SK-N-SH treated with all-trans-retinoic acid at 6 μM for 48 hours (cell line): Measurements from ENCODE around the gene DYNC1LI2.

ENCODE experiments used
- ATAC-seq: fragments of 200-7000 bp; cut with Tn5 transposase; 3 replicates; pipeline ENCODE4 v1.9.1; 2020; ENCODE audit warnings: mild to moderate bottlenecking, moderate library complexity
- ARNTL ChIP-seq: fragments of 450-650 bp; formaldehyde crosslinking; IDR thresholded peaks from 2 replicates; pipeline ENCODE4 v1.5.0; 2020; ENCODE audit warnings: low read depth, mild to moderate bottlenecking, moderate library complexity, borderline replicate concordance
- BACH2 ChIP-seq: fragments of 250-450 bp; sonication (Bioruptor Pico); IDR thresholded peaks from 2 replicates; pipeline ENCODE4 v1.9.0; 2021; ENCODE audit warnings: mild to moderate bottlenecking, borderline replicate concordance
- CREB5 ChIP-seq: fragments of 250-450 bp; sonication (Bioruptor Pico); IDR thresholded peaks from 2 replicates; pipeline ENCODE4 v1.5.1; 2020; ENCODE audit warnings: low read depth, mild to moderate bottlenecking, moderate library complexity
- CSDC2 ChIP-seq: fragments of 250-450 bp; sonication (Bioruptor Pico); IDR thresholded peaks from 2 replicates; pipeline ENCODE4 v1.5.0; 2020; ENCODE audit warnings: mild to moderate bottlenecking, moderate library complexity
- CSRNP3 ChIP-seq: fragments of 250-450 bp; sonication (Bioruptor Pico); IDR thresholded peaks from 2 replicates; pipeline ENCODE4 v1.5.1; 2021; ENCODE audit warnings: mild to moderate bottlenecking, moderate library complexity
- GLIS3 ChIP-seq: fragments of 250-450 bp; sonication (Bioruptor Pico); IDR thresholded peaks from 2 replicates; pipeline ENCODE4 v1.5.0; 2020; ENCODE audit warnings: mild to moderate bottlenecking, moderate library complexity
- ISL1 ChIP-seq: fragments of 250-450 bp; sonication (Bioruptor Pico); IDR thresholded peaks from 2 replicates; pipeline ENCODE4 v2.1.2; 2022; ENCODE audit warnings: mild to moderate bottlenecking, moderate library complexity
- OSR1 ChIP-seq: fragments of 250-450 bp; sonication (Bioruptor Pico); IDR thresholded peaks from 2 replicates; pipeline ENCODE4 v1.8.0; 2022; ENCODE audit warnings: moderate library complexity, mild to moderate bottlenecking, inconsistent platforms
- PATZ1 ChIP-seq: fragments of 250-450 bp; sonication (Bioruptor Pico); IDR thresholded peaks from 2 replicates; pipeline ENCODE4 v1.8.0; 2020; ENCODE audit warnings: mild to moderate bottlenecking, moderate library complexity, borderline replicate concordance
- POU6F1 ChIP-seq: fragments of 250-450 bp; sonication (Bioruptor Pico); IDR thresholded peaks from 2 replicates; pipeline ENCODE4 v1.8.0; 2021; ENCODE audit warnings: low read depth, mild to moderate bottlenecking, moderate library complexity, borderline replicate concordance
- PPARA ChIP-seq: fragments of 250-450 bp; sonication (Bioruptor Pico); IDR thresholded peaks from 2 replicates; pipeline ENCODE4 v1.5.0; 2020; ENCODE audit warnings: mild to moderate bottlenecking, borderline replicate concordance
- RARB ChIP-seq: fragments of 250-450 bp; sonication (Bioruptor Pico); IDR thresholded peaks from 2 replicates; pipeline ENCODE4 v1.8.0; 2021; ENCODE audit warnings: mild to moderate bottlenecking, moderate library complexity
- SNAI2 ChIP-seq: fragments of 250-450 bp; sonication (Bioruptor Pico); IDR thresholded peaks from 2 replicates; pipeline ENCODE4 v1.5.0; 2020; ENCODE audit warnings: mild to moderate bottlenecking, moderate library complexity
- TCF4 ChIP-seq: fragments of 250-450 bp; sonication (Bioruptor Pico); IDR thresholded peaks from 2 replicates; pipeline ENCODE4 v1.8.0; 2021; ENCODE audit warnings: mild to moderate bottlenecking, moderate library complexity, borderline replicate concordance
- TSHZ2 ChIP-seq: fragments of 250-450 bp; sonication (Bioruptor Pico); IDR thresholded peaks from 2 replicates; pipeline ENCODE4 v1.5.0; 2020; ENCODE audit warnings: mild to moderate bottlenecking, moderate library complexity
- ZC3H10 ChIP-seq: fragments of 250-450 bp; sonication (Bioruptor Pico); IDR thresholded peaks from 2 replicates; pipeline ENCODE4 v1.5.1; 2021; ENCODE audit warnings: mild to moderate bottlenecking, moderate library complexity
- ZFP3 ChIP-seq: fragments of 250-450 bp; sonication (Bioruptor Pico); IDR thresholded peaks from 2 replicates; pipeline ENCODE4 v1.5.0; 2020; ENCODE audit warnings: mild to moderate bottlenecking, moderate library complexity
- ZFP30 ChIP-seq: fragments of 450-650 bp; formaldehyde crosslinking; IDR thresholded peaks from 2 replicates; pipeline ENCODE4 v1.5.0; 2022; ENCODE audit warnings: mild to moderate bottlenecking, moderate library complexity
- ZNF565 ChIP-seq: fragments of 450-650 bp; formaldehyde crosslinking; conservative IDR thresholded peaks from 2 replicates; pipeline ENCODE4 v1.5.0; 2020; ENCODE audit warnings: low read depth, mild to moderate bottlenecking, moderate library complexity
- ZNF70 ChIP-seq: fragments of 450-650 bp; formaldehyde crosslinking; IDR thresholded peaks from 2 replicates; pipeline ENCODE4 v1.5.0; 2020; ENCODE audit warnings: mild to moderate bottlenecking, moderate library complexity
- ZNF8 ChIP-seq: fragments of 450-650 bp; formaldehyde crosslinking; IDR thresholded peaks from 2 replicates; pipeline ENCODE4 v1.5.0; 2020; ENCODE audit warnings: mild to moderate bottlenecking, moderate library complexity

DYNC1LI2 gene

GRCh38 chr16:66751053-66751302 is 431 bp downstream of the DYNC1LI2 start:
- peak; percentile 58 for ATAC-seq
- TF ChIP-seq CREB5 (no peak), TCF4 (CRISPR knock-in tag) (no peak), BACH2 (CRISPR knock-in tag) (no peak), PPARA (CRISPR knock-in tag) (no peak), ISL1 (CRISPR knock-in tag) (no peak), TSHZ2 (no peak), GLIS3 (CRISPR knock-in tag) (no peak), ZNF70 (CRISPR knock-in tag) (no peak), CSDC2 (CRISPR knock-in tag) (no peak), ZNF565 (CRISPR knock-in tag) (no peak), ZFP30 (CRISPR knock-in tag) (no peak), POU6F1 (CRISPR knock-in tag) (no peak), CSRNP3 (CRISPR knock-in tag) (no peak), ARNTL (CRISPR knock-in tag) (no peak), ZC3H10 (CRISPR knock-in tag) (no peak), SNAI2 (CRISPR knock-in tag) (no peak), ZNF8 (CRISPR knock-in tag) (no peak), RARB (CRISPR knock-in tag) (no peak)

- ATAC-seq: peak; percentile 43
- TF ChIP-seq SNAI2 (CRISPR knock-in tag) (no peak), ZNF70 (CRISPR knock-in tag) (no peak), ZFP3 (no peak), PPARA (CRISPR knock-in tag) (no peak), CSDC2 (CRISPR knock-in tag) (no peak), ARNTL (CRISPR knock-in tag) (no peak), PATZ1 (no peak), ZC3H10 (CRISPR knock-in tag) (no peak), ZNF565 (CRISPR knock-in tag) (no peak), BACH2 (CRISPR knock-in tag) (no peak), OSR1 (no peak), ZFP30 (CRISPR knock-in tag) (no peak), RARB (CRISPR knock-in tag) (no peak), CREB5 (no peak), POU6F1 (CRISPR knock-in tag) (no peak), TCF4 (CRISPR knock-in tag) (no peak), ISL1 (CRISPR knock-in tag) (no peak), TSHZ2 (no peak)
These were observed 943 bp downstream of the DYNC1LI2 start for GRCh38 chr16:66750279-66751052.
